Natural killer cell treated with Interleukin-12 subunit alpha and Interleukin-12 subunit beta and Interleukin-15 and Interleukin-18, amount 100 ng/mL, for 72 hours (primary cell): Measurements from ENCODE around the gene MEIS3. TPM values are rescaled to one million over a fixed set of nuclear protein-coding genes. Genes with fewer than 3 reads are reported as not detected.

ENCODE experiments used
- ATAC-seq, 2 donors: fragments of 150-1000 bp; cut with Tn5 transposase in 1 of 2; sonication (Bioruptor Pico), chemical (Tn5 transposase) in 1 of 2; 2 replicates each; pipeline ENCODE4 v1.10.0; 2021
- DNase-seq: peaks from one replicate; pipeline ENCODE4 v3.0.0; 2022; ENCODE audit warnings: low spot score
- H3K27ac Mint-ChIP-seq, 2 donors: 1 replicate in 1 of 2; 2 replicates in 1 of 2; pipeline ENCODE4 v1.8.0; 2022; ENCODE audit warnings: mixed read lengths in 2 of 2, mild to moderate bottlenecking in 1 of 2, moderate library complexity in 1 of 2
- H3K27me3 Mint-ChIP-seq, 2 donors: 1 replicate in 1 of 2; 2 replicates in 1 of 2; pipeline ENCODE4 v1.8.0; 2022; ENCODE audit warnings: mixed read lengths in 2 of 2
- H3K36me3 Mint-ChIP-seq: one replicate; pipeline ENCODE4 v1.8.0; 2022; ENCODE audit warnings: mixed read lengths
- H3K4me1 Mint-ChIP-seq, 2 donors: 1 replicate in 1 of 2; 2 replicates in 1 of 2; pipeline ENCODE4 v1.8.0; 2022; ENCODE audit warnings: low read depth in 2 of 2, mixed read lengths in 2 of 2, mild to moderate bottlenecking in 1 of 2
- H3K4me3 Mint-ChIP-seq: one replicate; pipeline ENCODE4 v1.8.0; 2022; ENCODE audit warnings: mixed read lengths
- H3K9me3 Mint-ChIP-seq: 2 replicates; pipeline ENCODE4 v1.8.0; 2022; ENCODE audit warnings: mixed read lengths
- total RNA-seq, 2 donors: library from RNA; stranded (reverse); gene quantifications; one replicate each; pipeline ENCODE4 v1.2.3, GENCODE V29; 2022

The MEIS3 gene
- total RNA-seq, 2 donors from 2014 or later: not detected

- Mint-ChIP-seq H3K36me3 (peaks cover 6% of the 10 kb centered on the region), H3K27me3 (no peaks in the 10 kb centered on the region), H3K9me3 (no peaks in the 10 kb centered on the region), H3K4me3 (no peak overlapping the region), H3K27ac (no peak overlapping the region), H3K4me1 (peaks cover 0 to 4% of the 10 kb centered on the region in 2 donors)
- ATAC-seq (peak in 1 of 2 donors; percentile 52), DNase-seq (no peak)
Measured at GRCh38 chr19:47363758-47364531, 55.4 kb downstream of the MEIS3 start.

DNA sequence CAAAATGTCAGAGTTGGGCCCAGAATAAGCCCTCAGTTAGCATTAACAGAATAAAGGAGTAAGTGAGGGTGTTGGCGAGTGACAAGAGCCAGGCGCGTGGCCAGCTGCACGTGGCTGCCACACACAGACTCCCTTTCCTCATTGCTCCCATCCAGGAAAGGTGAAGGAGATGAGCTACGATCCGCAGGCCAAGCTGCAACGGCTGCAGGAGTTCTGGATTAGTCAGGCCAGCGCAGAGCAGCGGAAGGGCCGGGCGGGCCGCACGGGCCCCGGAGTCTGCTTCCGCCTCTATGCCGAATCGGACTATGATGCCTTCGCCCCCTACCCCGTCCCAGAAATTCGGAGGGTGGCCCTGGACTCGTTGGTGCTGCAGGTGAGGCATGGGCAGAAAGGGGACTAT lies 57.0 kb downstream of the MEIS3 start:
- Mint-ChIP-seq H3K4me3 (no peak overlapping the region), H3K36me3 (peaks cover 6% of the 10 kb centered on the region), H3K27ac (no peak overlapping the region), H3K9me3 (no peaks in the 10 kb centered on the region), H3K27me3 (no peaks in the 10 kb centered on the region), H3K4me1 (peaks cover 0 to 3% of the 10 kb centered on the region in 2 donors)
- ATAC-seq: no peak
- no peak for DNase-seq

- H3K9me3 Mint-ChIP-seq: no peaks in the 10 kb centered on the region
- H3K36me3 Mint-ChIP-seq: peaks cover 15% of the 10 kb centered on the region
- H3K4me3 Mint-ChIP-seq: no peak overlapping the region
- peaks cover 0 to 3% of the 10 kb centered on the region in 2 donors for H3K4me1 Mint-ChIP-seq
- ATAC-seq: no peak
- H3K27ac Mint-ChIP-seq: peak overlapping the region in 1 of 2 donors; percentile 50
- H3K27me3 Mint-ChIP-seq: no peaks in the 10 kb centered on the region
- no peak for DNase-seq
Measured at GRCh38 chr19:47358936-47359335, 60.4 kb downstream of the MEIS3 start.

DNA sequence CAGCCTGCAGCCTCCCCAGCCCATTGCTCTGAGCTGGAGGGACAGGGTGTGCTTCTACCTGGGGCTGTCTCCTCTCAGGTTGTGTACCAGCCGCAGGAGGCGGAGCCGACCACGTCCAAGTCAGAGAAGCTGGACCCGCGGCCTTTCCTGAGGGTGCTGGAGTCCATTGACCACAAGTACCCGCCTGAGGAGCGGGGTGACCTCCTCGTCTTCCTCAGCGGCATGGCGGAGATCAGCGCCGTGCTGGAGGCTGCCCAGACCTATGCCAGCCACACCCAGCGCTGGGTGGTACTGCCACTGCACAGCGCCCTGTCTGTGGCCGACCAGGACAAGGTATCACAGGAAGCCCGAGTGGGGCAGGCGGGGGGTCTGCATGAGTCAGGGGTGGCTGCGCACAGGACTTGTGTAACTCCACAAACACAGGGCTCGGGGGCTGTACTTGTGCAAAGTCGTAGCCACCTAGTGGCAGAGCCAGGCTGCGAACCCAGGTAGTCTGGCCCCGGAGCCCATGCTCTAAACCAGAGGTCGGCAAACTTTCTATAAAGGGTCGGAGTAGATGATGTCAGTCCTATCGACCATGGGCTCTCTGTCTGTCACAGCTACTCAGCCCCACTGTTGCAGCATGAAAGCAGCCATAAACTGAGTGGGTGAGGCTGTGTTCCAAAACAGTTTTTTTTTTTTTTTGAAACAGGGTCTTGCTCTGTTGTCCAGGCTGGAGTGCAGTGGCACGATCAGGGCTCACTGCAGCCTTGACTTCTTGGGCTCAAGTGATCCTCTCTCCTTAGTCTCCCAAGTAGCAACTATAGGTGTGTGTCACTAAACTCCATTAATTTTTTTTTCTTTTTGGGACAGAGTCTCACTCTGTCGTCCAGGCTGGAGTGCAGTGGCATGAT lies 61.3 kb downstream of the MEIS3 start:
- Mint-ChIP-seq H3K27ac (no peak overlapping the region), H3K36me3 (peaks cover 15% of the 10 kb centered on the region), H3K4me3 (no peak overlapping the region), H3K9me3 (no peaks in the 10 kb centered on the region), H3K4me1 (peaks cover 0 to 3% of the 10 kb centered on the region in 2 donors), H3K27me3 (no peaks in the 10 kb centered on the region)
- no peak for DNase-seq
- no peak for ATAC-seq

DNA sequence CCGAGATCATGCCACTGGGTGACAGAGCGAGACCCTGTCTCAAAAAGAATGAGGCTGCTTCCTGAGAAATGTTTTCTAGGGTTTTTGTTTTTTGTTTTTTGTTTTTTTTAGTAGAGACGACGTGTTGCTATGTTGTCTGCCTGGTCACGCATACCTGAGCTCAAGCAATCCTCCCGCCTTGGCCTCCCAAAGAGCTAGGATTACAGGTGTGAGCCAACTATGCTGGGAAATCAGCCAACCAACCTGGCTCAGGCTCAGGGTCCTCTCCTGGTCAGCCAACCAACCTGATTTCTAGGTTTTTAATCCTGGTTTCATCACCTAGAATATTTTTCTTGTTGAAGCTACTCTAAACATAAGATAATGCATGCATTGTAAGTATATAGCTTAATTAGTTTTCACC lies 62.4 kb downstream of the MEIS3 start:
- peaks cover 15% of the 10 kb centered on the region for H3K36me3 Mint-ChIP-seq
- H3K27me3 Mint-ChIP-seq: no peaks in the 10 kb centered on the region
- H3K4me3 Mint-ChIP-seq: no peak overlapping the region
- DNase-seq (no peak), ATAC-seq (no peak)
- peaks cover 0 to 10% of the 10 kb centered on the region in 2 donors for H3K4me1 Mint-ChIP-seq
- H3K9me3 Mint-ChIP-seq: no peaks in the 10 kb centered on the region
- H3K27ac Mint-ChIP-seq: no peak overlapping the region

- Mint-ChIP-seq H3K4me1 (peaks cover 25 to 34% of the 10 kb centered on the region in 2 donors), H3K27ac (no peak overlapping the region), H3K36me3 (peaks cover 20% of the 10 kb centered on the region), H3K9me3 (no peaks in the 10 kb centered on the region), H3K4me3 (no peak overlapping the region), H3K27me3 (no peaks in the 10 kb centered on the region)
- ATAC-seq: no peak
- DNase-seq: no peak
Measured at GRCh38 chr19:47353307-47353712, 66.0 kb downstream of the MEIS3 start.

Other genes starting within 250 kb of the MEIS3 start
- 1 to 10 TPM; 4.8 to 9.7 TPM for gene BBC3, start 188.3 kb downstream of the MEIS3 start, total RNA-seq
- gene CCDC9, start 163.0 kb downstream of the MEIS3 start, total RNA-seq: 10 to 100 TPM; 42.8 to 58.4 TPM
- gene INAFM1, start 144.6 kb downstream of the MEIS3 start, total RNA-seq: 10 to 100 TPM; 14.0 to 16.1 TPM
- gene C5AR1, start 109.7 kb downstream of the MEIS3 start, total RNA-seq: 1 to 10 TPM; 1.3 to 7.6 TPM
- gene C5AR2, start 87.4 kb downstream of the MEIS3 start, total RNA-seq: 1 to 10 TPM in 1 of 2 donors, under 1 TPM in 1; 0.19 to 2.6 TPM
- gene DHX34, start 70.2 kb downstream of the MEIS3 start, total RNA-seq: 10 to 100 TPM; 17.7 to 43.9 TPM
- gene SLC8A2, start 52.4 kb upstream of the MEIS3 start, total RNA-seq: not detected
- 10 to 100 TPM in 1 of 2 donors, 1 to 10 TPM in 1; 4.9 to 11.4 TPM for gene KPTN, start 64.7 kb upstream of the MEIS3 start, total RNA-seq
- gene NAPA, start 95.5 kb upstream of the MEIS3 start, total RNA-seq: 10 to 100 TPM; 69.9 to 78.8 TPM
- gene ZNF541, start 153.6 kb upstream of the MEIS3 start, total RNA-seq: under 1 TPM in 1 of 2 donors, not detected in 1; 0.10 TPM
- 10 to 100 TPM; 14.4 to 17.5 TPM for gene BICRA, start 189.6 kb upstream of the MEIS3 start, total RNA-seq